ENCODE measurements around the gene FN1.

DNA sequence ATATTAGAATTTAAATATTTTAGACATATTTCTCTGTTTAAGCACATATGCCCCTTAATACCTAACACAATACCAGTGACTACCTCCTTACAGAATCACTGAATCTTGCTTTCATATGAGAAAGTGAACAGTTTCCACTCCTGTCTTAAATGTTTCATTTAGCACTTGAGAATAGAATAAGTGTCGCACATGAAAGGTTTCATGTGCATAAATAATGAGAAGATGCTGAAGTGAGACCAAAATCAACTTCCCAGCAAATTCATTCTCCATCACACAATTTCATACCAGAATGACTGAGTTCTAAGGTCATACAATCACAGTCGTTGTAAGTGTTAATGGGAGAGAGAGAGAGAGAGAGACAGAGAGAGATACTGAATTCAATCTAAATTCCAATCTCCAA is 72.8 kb downstream of the FN1 start:
- TF ChIP-seq CTCF (IDR thresholded peaks at IDR 0.05) (no peak), POLR2A (IDR thresholded peaks at IDR 0.05) (no peak)

Measured in body of pancreas (tissue), 4 donors.